ENCODE data around the gene ATG16L2.
A peak's percentile ranks its signal among the peaks of the same experiment; 100 is the strongest.

GRCh38 chr11:72831521-72832300, 17.5 kb downstream of the ATG16L2 start:
- peak; percentile 97 for TF ChIP-seq CTCF (conservative IDR thresholded peaks at IDR 0.05)
- TF ChIP-seq ZFX (IDR thresholded peaks at IDR 0.05): no peak
